SHP77 (cell line): Measurements from ENCODE around the gene CASZ1.

Experiments used
- DNase-seq, 2 experiments: peaks; one replicate each; lab custom pipeline; 2025; lab: John Stamatoyannopoulos, UW

CASZ1 gene

GRCh38 chr1:10638559-10639005 is 157.9 kb downstream of the CASZ1 start:
- DNase-seq: no peak

- DNase-seq: no peak
These were observed 158.4 kb downstream of the CASZ1 start for GRCh38 chr1:10637834-10638558.

GRCh38 chr1:10637400-10637799 is 159.0 kb downstream of the CASZ1 start:
- no peak for DNase-seq

- no peak for DNase-seq
These were observed 160.5 kb downstream of the CASZ1 start for GRCh38 chr1:10635992-10636391.

GRCh38 chr1:10635085-10635896 is 161.2 kb downstream of the CASZ1 start:
- no peak for DNase-seq

GRCh38 chr1:10634428-10635084 is 161.9 kb downstream of the CASZ1 start:
- no peak for DNase-seq

GRCh38 chr1:10634075-10634427 is 162.4 kb downstream of the CASZ1 start:
- DNase-seq: no peak

- no peak for DNase-seq
These were observed 163.0 kb downstream of the CASZ1 start for GRCh38 chr1:10633416-10633815.

GRCh38 chr1:10632691-10633090 is 163.8 kb downstream of the CASZ1 start:
- DNase-seq: no peak

- no peak for DNase-seq
These were observed 164.4 kb downstream of the CASZ1 start for GRCh38 chr1:10631811-10632593.

- DNase-seq: no peak
These were observed 165.2 kb downstream of the CASZ1 start for GRCh38 chr1:10631121-10631810.

GRCh38 chr1:10630661-10631120 is 165.8 kb downstream of the CASZ1 start:
- no peak for DNase-seq

- DNase-seq: no peak
These were observed 166.5 kb downstream of the CASZ1 start for GRCh38 chr1:10629816-10630571.

- DNase-seq: no peak
These were observed 167.2 kb downstream of the CASZ1 start for GRCh38 chr1:10629091-10629815.

- no peak for DNase-seq
These were observed 167.8 kb downstream of the CASZ1 start for GRCh38 chr1:10628685-10629084.

GRCh38 chr1:10626791-10627410 is 169.5 kb downstream of the CASZ1 start:
- no peak for DNase-seq

GRCh38 chr1:10626131-10626731 is 170.2 kb downstream of the CASZ1 start:
- DNase-seq: no peak

GRCh38 chr1:10625554-10625953 is 170.9 kb downstream of the CASZ1 start:
- DNase-seq: no peak

GRCh38 chr1:10625076-10625475 is 171.4 kb downstream of the CASZ1 start:
- DNase-seq: no peak
